Mesodermal cell (in vitro differentiated cells): ENCODE data around the gene EHMT2. TPM values are rescaled to one million over a fixed set of nuclear protein-coding genes. Genes with fewer than 3 reads are reported as not detected.

Experiments used
- H3K27ac ChIP-seq: 2 replicates; pipeline ENCODE4 v1.7.0; 2013; ENCODE audit warnings: mild to moderate bottlenecking, low read depth, low read length, moderate library complexity; ENCODE audit not compliant: severe bottlenecking
- H3K36me3 ChIP-seq: 2 replicates; pipeline ENCODE4 v1.7.1; 2013; ENCODE audit warnings: mild to moderate bottlenecking, low read length, moderate library complexity; ENCODE audit not compliant: control insufficient read depth, insufficient read depth
- H3K4me1 ChIP-seq: one replicate; pipeline ENCODE4 v1.7.1; 2013; ENCODE audit warnings: mild to moderate bottlenecking, low read length; ENCODE audit not compliant: insufficient read depth, control insufficient read depth, poor library complexity, severe bottlenecking
- H3K4me3 ChIP-seq: 2 replicates; pipeline ENCODE4 v1.7.0; 2013; ENCODE audit warnings: low read length, control low read depth, mild to moderate bottlenecking; ENCODE audit not compliant: insufficient read depth, poor library complexity, severe bottlenecking; ENCODE audit errors: extremely low read depth
- H3K9me3 ChIP-seq: 2 replicates; pipeline ENCODE4 v1.7.1; 2013; ENCODE audit warnings: mild to moderate bottlenecking, low read length, moderate library complexity; ENCODE audit not compliant: control insufficient read depth
- WGBS, 2 experiments: methylation state at CpG; one replicate each; pipeline ENCODE4 v1.1.5; 2013; ENCODE audit warnings: missing lambda C conversion rate in 2 of 2; ENCODE audit not compliant: insufficient coverage in 2 of 2; 5-methylcytosine and 5-hydroxymethylcytosine counted together
- polyA plus RNA-seq, 2 experiments: library from polyadenylated mRNA; stranded (reverse); fragments of 50-300 nt; gene quantifications; one replicate each; pipeline ENCODE4 v1.2.3, GENCODE V29; 2013

Gene EHMT2
- 75.0 TPM for polyA plus RNA-seq (2013, experiment 1 of 2)
- polyA plus RNA-seq (2013, experiment 2 of 2), result 68.5 TPM

- 0 to 1% methylated on average over 30 to 43 of the region's 49 CpGs for WGBS, 2 experiments
- Histone ChIP-seq H3K36me3 (peaks cover 41% of the 10 kb centered on the region), H3K4me3 (peak within 1 kb of the TSS; percentile 86), H3K9me3 (no peaks in the 10 kb centered on the region), H3K4me1 (peaks cover 19% of the 10 kb centered on the region), H3K27ac (peak within 1 kb of the TSS; percentile 59)
Measured at GRCh38 chr6:31897612-31898382, at the start of gene EHMT2. TSS of gene EHMT2 (minus strand) at chr6:31897698. CDS start at chr6:31897677, 21 bp downstream.

- Histone ChIP-seq H3K4me3 (no peak overlapping the region), H3K27ac (no peak overlapping the region), H3K36me3 (peaks cover 23% of the 10 kb centered on the region), H3K9me3 (no peaks in the 10 kb centered on the region), H3K4me1 (no peaks in the 10 kb centered on the region)
- 90 to 91% methylated on average over 24 of the region's 24 CpGs for WGBS, 2 experiments
Measured at GRCh38 chr6:31947070-31947675, 49.7 kb upstream of the EHMT2 start.

GRCh38 chr6:31946370-31946885 is 48.9 kb upstream of the EHMT2 start:
- WGBS, 2 experiments, result 86 to 87% methylated on average over 9 to 11 of the region's 11 CpGs
- Histone ChIP-seq H3K4me1 (no peaks in the 10 kb centered on the region), H3K9me3 (no peaks in the 10 kb centered on the region), H3K27ac (no peak overlapping the region), H3K4me3 (no peak overlapping the region), H3K36me3 (peaks cover 16% of the 10 kb centered on the region)

- H3K9me3 ChIP-seq, result no peaks in the 10 kb centered on the region
- H3K27ac ChIP-seq, result no peak within 1 kb of the TSS
- no peaks in the 10 kb centered on the region for H3K4me1 ChIP-seq
- peaks cover 9% of the 10 kb centered on the region for H3K36me3 ChIP-seq
- 68 to 76% methylated on average over 6 to 10 of the region's 11 CpGs for WGBS, 2 experiments
- no peak within 1 kb of the TSS for H3K4me3 ChIP-seq
Measured at GRCh38 chr6:31945507-31946369, 48.2 kb upstream of the EHMT2 start, which contains the start of gene CFB. TSS of gene CFB (plus strand) at chr6:31946095. CDS start at chr6:31946222, 127 bp downstream.

GRCh38 chr6:31945154-31945506 is 47.6 kb upstream of the EHMT2 start:
- no peak overlapping the region for H3K4me3 ChIP-seq

GRCh38 chr6:31943742-31944141 is 46.2 kb upstream of the EHMT2 start:
- Histone ChIP-seq H3K9me3 (no peaks in the 10 kb centered on the region), H3K36me3 (no peaks in the 10 kb centered on the region), H3K4me1 (no peaks in the 10 kb centered on the region), H3K4me3 (no peak overlapping the region), H3K27ac (no peak overlapping the region)
- 80 to 91% methylated on average over 1 to 3 of the region's 3 CpGs for WGBS, 2 experiments

More at GRCh38 chr6:31945154-31945506, 47.6 kb upstream of the EHMT2 start:
- 93% methylated on average over 8 to 9 of the region's 9 CpGs for WGBS, 2 experiments
- peaks cover 4% of the 10 kb centered on the region for H3K36me3 ChIP-seq
- H3K4me1 ChIP-seq, result no peaks in the 10 kb centered on the region
- H3K9me3 ChIP-seq, result no peaks in the 10 kb centered on the region
- no peak overlapping the region for H3K27ac ChIP-seq

GRCh38 chr6:31940256-31940664 is 42.8 kb upstream of the EHMT2 start:
- Histone ChIP-seq H3K27ac (no peak overlapping the region), H3K9me3 (no peaks in the 10 kb centered on the region), H3K4me1 (no peaks in the 10 kb centered on the region), H3K36me3 (no peaks in the 10 kb centered on the region), H3K4me3 (no peak overlapping the region)
- WGBS, 2 experiments, result 43 to 45% methylated on average over 5 to 6 of the region's 6 CpGs

GRCh38 chr6:31935823-31936222 is 38.3 kb upstream of the EHMT2 start:
- 86 to 87% methylated on average over 9 of the region's 9 CpGs for WGBS, 2 experiments
- H3K36me3 ChIP-seq, result no peaks in the 10 kb centered on the region

GRCh38 chr6:31935021-31935420 is 37.5 kb upstream of the EHMT2 start:
- H3K4me3 ChIP-seq, result no peak overlapping the region
- H3K9me3 ChIP-seq, result no peaks in the 10 kb centered on the region
- H3K27ac ChIP-seq, result no peak overlapping the region
- H3K4me1 ChIP-seq, result no peaks in the 10 kb centered on the region
- WGBS, 2 experiments, result 80% methylated on average over 2 of the region's 3 CpGs; no CpG with 5 or more reads in 1 of the 2 experiments
- no peaks in the 10 kb centered on the region for H3K36me3 ChIP-seq

More at GRCh38 chr6:31935823-31936222, 38.3 kb upstream of the EHMT2 start:
- Histone ChIP-seq H3K27ac (no peak overlapping the region), H3K9me3 (no peaks in the 10 kb centered on the region), H3K4me3 (no peak overlapping the region), H3K4me1 (no peaks in the 10 kb centered on the region)

- no peaks in the 10 kb centered on the region for H3K36me3 ChIP-seq
- no peak overlapping the region for H3K4me3 ChIP-seq
- H3K4me1 ChIP-seq, result no peaks in the 10 kb centered on the region
- H3K9me3 ChIP-seq, result no peaks in the 10 kb centered on the region
- 96% methylated on average over 17 of the region's 19 CpGs for WGBS, 2 experiments
- H3K27ac ChIP-seq, result no peak overlapping the region
Measured at GRCh38 chr6:31933537-31933936, 36.0 kb upstream of the EHMT2 start.
